H1 (cell line): ENCODE measurements around the gene ZNF33A.

ENCODE experiments used
- RFX5 ChIP-seq: IDR thresholded peaks from 2 replicates; pipeline ENCODE4 v1.6.1; 2011; ENCODE audit warnings: low read depth, low read length, improper control_type of control experiment, borderline replicate concordance
- SP1 ChIP-seq: IDR thresholded peaks from 2 replicates; pipeline ENCODE4 v1.6.1; 2011; ENCODE audit warnings: low read depth, low read length

DNA sequence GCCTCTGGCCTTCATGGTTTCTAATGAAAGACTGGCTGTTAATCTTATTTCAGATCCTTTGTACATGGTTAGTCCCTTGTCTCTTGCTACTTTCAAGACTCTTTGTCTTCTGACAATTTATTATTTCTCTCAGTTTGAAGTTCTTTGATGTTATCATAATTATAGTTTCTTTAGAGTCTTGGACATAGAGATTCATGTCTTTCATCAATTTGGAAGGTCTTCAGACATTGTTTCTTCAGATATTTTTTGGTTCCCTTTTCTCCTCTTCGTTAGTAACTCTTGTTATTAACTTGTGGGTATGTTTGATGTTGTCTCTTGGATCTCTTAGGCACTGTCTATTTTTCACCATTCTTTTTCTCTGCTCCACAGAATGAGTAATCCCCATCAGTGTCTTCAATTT is 92.4 kb downstream of the ZNF33A start:
- no peak for TF ChIP-seq RFX5
- TF ChIP-seq SP1: no peak
